A673 (cell line): ENCODE results near the gene NACAD. TPM values are rescaled to one million over a fixed set of nuclear protein-coding genes. Genes with fewer than 3 reads are reported as not detected.

Experiments
- BruUV-seq: library from RNA; stranded (reverse); fragments of 400-500 nt; replicated peaks from 2 replicates; lab custom pipeline; 2021; lab: Mats Ljungman, UMichigan
- CTCF ChIA-PET: fragments of 300-600 bp; sonication (Branson Sonifier 250); formaldehyde crosslinking; loops from one replicate; lab custom pipeline; 2022; ENCODE audit warnings: antibody characterized with exemption; lab: Charles Lee
- POLR2A ChIA-PET: fragments of 300-600 bp; sonication (Branson Sonifier 250); formaldehyde crosslinking; loops from one replicate; lab custom pipeline; 2022; ENCODE audit warnings: antibody characterized with exemption; ENCODE audit not compliant: low non-redundant PET; lab: Charles Lee
- DNase-seq: peaks from one replicate; pipeline ENCODE4 v3.0.0-alpha.2; 2015; ENCODE audit warnings: low spot score
- H3K27ac ChIP-seq: fragments of 200-600 bp; sonication (generic); 2 replicates; pipeline ENCODE4 v1.5.1; 2016; ENCODE audit warnings: mixed run types, low read depth, mild to moderate bottlenecking, mixed read lengths, antibody characterized with exemption, low read length; ENCODE audit not compliant: poor library complexity, severe bottlenecking
- H3K27me3 ChIP-seq: fragments of 200-600 bp; sonication (generic); replicated peaks from 2 replicates; pipeline ENCODE4 v1.6.1; 2017; ENCODE audit warnings: mixed run types, low read depth, mild to moderate bottlenecking, mixed read lengths, antibody characterized with exemption, low read length; ENCODE audit not compliant: insufficient read depth, poor library complexity
- H3K36me3 ChIP-seq: fragments of 200-600 bp; sonication (generic); 2 replicates; pipeline ENCODE4 v1.6.1; 2016; ENCODE audit warnings: mixed run types, mild to moderate bottlenecking, mixed read lengths, antibody characterized with exemption, low read length; ENCODE audit not compliant: insufficient read depth, poor library complexity, severe bottlenecking
- H3K4me1 ChIP-seq: fragments of 200-600 bp; sonication (generic); 2 replicates; pipeline ENCODE4 v1.6.1; 2017; ENCODE audit warnings: mixed run types, mild to moderate bottlenecking, mixed read lengths, antibody characterized with exemption, low read length; ENCODE audit not compliant: insufficient read depth, poor library complexity, severe bottlenecking
- H3K4me3 ChIP-seq: fragments of 200-600 bp; sonication (generic); 2 replicates; pipeline ENCODE4 v1.5.1; 2016; ENCODE audit warnings: low read depth, mixed run types, mild to moderate bottlenecking, mixed read lengths, low read length; ENCODE audit not compliant: poor library complexity, severe bottlenecking
- H3K9me3 ChIP-seq: fragments of 200-600 bp; sonication (generic); 2 replicates; pipeline ENCODE4 v1.6.1; 2016; ENCODE audit warnings: mixed run types, low read depth, mild to moderate bottlenecking, mixed read lengths, antibody characterized with exemption, low read length; ENCODE audit not compliant: poor library complexity, severe bottlenecking
- EZH2 ChIP-seq: fragments of 200-600 bp; sonication (generic); IDR thresholded peaks from 2 replicates; pipeline ENCODE4 v1.6.1; 2017; ENCODE audit warnings: borderline replicate concordance, low read depth, mild to moderate bottlenecking, mixed read lengths, antibody characterized with exemption, low read length; ENCODE audit not compliant: poor library complexity, severe bottlenecking
- intact Hi-C: fragments of 100-400 bp; cut with micrococcal nuclease; formaldehyde crosslinking; loops from one replicate; pipeline ENCODE4 v1.10.0; 2022; ENCODE audit not compliant: unreplicated experiment
- total RNA-seq: library from RNA; stranded (reverse); gene quantifications from 2 replicates; pipeline ENCODE4 v1.2.3, GENCODE V29; 2021
- TF ChIP-seq, protein P1 (sequence below): fragments of 300-800, 200-600 bp; sonication (generic); conservative IDR thresholded peaks from 2 replicates; pipeline ENCODE4 v1.5.1; 2017; ENCODE audit warnings: low read depth, mild to moderate bottlenecking, antibody characterized with exemption, low read length, moderate library complexity, mixed read lengths

NACAD gene
- total RNA-seq, 1 experiment from 2014 or later, result 1.1 TPM

DNA sequence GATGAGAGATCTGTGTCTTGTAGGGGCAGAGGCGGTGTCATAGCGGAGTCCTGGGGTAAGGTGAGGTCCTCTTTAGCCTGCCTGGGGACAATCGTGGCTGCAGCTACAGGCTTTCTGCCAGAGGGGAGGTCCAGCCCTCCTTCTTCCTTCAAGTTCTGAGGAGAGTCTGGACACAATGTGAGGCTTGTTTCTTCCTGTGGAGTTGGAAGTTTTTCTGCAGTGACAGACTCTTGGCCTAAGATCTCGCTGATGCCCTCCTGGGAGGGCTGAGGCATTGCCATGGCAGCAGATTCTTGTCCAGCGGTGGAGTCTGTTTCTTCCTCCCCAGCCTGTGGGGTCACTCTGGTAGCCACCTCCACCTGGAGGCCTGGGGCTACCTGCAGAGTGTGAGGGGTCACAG is 4.4 kb downstream of the NACAD start:
- no peaks in the 10 kb centered on the region for H3K36me3 ChIP-seq
- no peak for DNase-seq
- POLR2A ChIA-PET, result no interaction called here
- no peak overlapping the region for H3K27ac ChIP-seq
- TF ChIP-seq, protein P1, sequence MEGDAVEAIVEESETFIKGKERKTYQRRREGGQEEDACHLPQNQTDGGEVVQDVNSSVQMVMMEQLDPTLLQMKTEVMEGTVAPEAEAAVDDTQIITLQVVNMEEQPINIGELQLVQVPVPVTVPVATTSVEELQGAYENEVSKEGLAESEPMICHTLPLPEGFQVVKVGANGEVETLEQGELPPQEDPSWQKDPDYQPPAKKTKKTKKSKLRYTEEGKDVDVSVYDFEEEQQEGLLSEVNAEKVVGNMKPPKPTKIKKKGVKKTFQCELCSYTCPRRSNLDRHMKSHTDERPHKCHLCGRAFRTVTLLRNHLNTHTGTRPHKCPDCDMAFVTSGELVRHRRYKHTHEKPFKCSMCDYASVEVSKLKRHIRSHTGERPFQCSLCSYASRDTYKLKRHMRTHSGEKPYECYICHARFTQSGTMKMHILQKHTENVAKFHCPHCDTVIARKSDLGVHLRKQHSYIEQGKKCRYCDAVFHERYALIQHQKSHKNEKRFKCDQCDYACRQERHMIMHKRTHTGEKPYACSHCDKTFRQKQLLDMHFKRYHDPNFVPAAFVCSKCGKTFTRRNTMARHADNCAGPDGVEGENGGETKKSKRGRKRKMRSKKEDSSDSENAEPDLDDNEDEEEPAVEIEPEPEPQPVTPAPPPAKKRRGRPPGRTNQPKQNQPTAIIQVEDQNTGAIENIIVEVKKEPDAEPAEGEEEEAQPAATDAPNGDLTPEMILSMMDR, result no peak
- no peak for TF ChIP-seq EZH2
- H3K4me3 ChIP-seq, result no peak overlapping the region
- no peaks in the 10 kb centered on the region for H3K27me3 ChIP-seq
- H3K9me3 ChIP-seq, result no peaks in the 10 kb centered on the region
- CTCF ChIA-PET, result no interaction called here
- BruUV-seq, result no TSS peak
- intact Hi-C loops, result no loop called here
- no peaks in the 10 kb centered on the region for H3K4me1 ChIP-seq

- Histone ChIP-seq H3K27me3 (no peaks in the 10 kb centered on the region), H3K4me1 (no peaks in the 10 kb centered on the region), H3K4me3 (no peak overlapping the region), H3K27ac (no peak overlapping the region), H3K9me3 (no peaks in the 10 kb centered on the region), H3K36me3 (no peaks in the 10 kb centered on the region)
- POLR2A ChIA-PET, result no interaction called here
- BruUV-seq, result no TSS peak
- TF ChIP-seq, protein P1, result no peak
- TF ChIP-seq EZH2, result no peak
- DNase-seq, result no peak
- intact Hi-C loops, result no loop called here
- CTCF ChIA-PET, result no interaction called here
Measured at GRCh38 chr7:45082831-45083331, 5.9 kb downstream of the NACAD start.

DNA sequence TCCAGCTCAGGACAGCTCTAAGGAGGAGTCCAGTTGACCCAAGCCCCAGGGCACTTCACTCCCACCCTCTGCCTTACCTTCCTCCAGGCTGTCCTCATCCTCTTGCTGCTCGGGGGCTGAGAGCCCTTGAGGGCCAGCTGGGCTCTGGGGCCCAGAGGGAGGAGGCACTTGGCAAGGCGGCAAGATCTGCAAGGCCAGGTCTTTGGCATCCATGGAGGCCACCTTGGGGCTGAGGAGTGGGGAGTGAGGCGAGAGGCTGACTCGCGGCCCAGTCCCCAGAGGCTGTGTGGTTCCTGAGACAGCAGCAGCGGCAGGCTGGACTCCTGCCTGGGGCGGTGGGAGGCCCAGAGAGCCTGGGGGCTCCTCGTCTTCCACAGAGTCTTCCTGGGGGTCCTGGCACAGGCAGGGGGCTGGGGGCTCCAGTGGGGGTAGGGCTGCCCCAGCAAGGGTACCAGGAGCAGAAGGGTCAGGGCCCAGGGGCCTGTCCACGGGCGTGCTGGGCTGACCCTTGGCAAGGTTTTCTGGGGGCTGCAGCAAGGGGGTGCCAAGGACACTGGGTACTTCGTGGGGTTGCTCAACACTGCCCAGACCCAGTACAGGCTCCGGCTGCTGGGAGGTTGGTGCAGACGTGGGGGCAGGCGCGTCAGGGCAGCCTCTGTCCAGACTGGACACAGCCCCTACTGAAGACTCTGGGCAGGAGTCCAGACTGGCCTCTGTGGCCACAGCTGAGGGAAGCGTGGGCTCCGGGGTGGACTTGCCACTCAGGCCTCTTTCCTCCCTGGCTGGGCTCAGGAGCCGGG is 6.5 kb downstream of the NACAD start:
- POLR2A ChIA-PET, result no interaction called here

More for the DNA sequence above, 6.5 kb downstream of the NACAD start:
- no peaks in the 10 kb centered on the region for H3K9me3 ChIP-seq
- H3K36me3 ChIP-seq, result no peaks in the 10 kb centered on the region
- H3K4me1 ChIP-seq, result no peaks in the 10 kb centered on the region
- H3K4me3 ChIP-seq, result no peak overlapping the region
- no peaks in the 10 kb centered on the region for H3K27me3 ChIP-seq
- TF ChIP-seq EZH2, result no peak
- TF ChIP-seq, protein P1, result no peak
- DNase-seq, result no peak
- no peak overlapping the region for H3K27ac ChIP-seq
- no TSS peak for BruUV-seq
- CTCF ChIA-PET, result no interaction called here
- intact Hi-C loops, result no loop called here
